GM21515 (cell line): ENCODE results near the gene RTN3.
"Not testable (repeated sequence)": the region's sequence is repeated elsewhere in the genome, so short reads cannot be mapped to it uniquely, and the experiment has no call there.

Experiments used
- ATAC-seq: cut with Tn5 transposase; IDR thresholded peaks from one replicate; pipeline ENCODE4 v1.9.1; 2021; ENCODE audit not compliant: unreplicated experiment

Gene RTN3

GRCh38 chr11:63680834-63681320, 423 bp upstream of the RTN3 start:
- peak; percentile 6 for ATAC-seq

DNA sequence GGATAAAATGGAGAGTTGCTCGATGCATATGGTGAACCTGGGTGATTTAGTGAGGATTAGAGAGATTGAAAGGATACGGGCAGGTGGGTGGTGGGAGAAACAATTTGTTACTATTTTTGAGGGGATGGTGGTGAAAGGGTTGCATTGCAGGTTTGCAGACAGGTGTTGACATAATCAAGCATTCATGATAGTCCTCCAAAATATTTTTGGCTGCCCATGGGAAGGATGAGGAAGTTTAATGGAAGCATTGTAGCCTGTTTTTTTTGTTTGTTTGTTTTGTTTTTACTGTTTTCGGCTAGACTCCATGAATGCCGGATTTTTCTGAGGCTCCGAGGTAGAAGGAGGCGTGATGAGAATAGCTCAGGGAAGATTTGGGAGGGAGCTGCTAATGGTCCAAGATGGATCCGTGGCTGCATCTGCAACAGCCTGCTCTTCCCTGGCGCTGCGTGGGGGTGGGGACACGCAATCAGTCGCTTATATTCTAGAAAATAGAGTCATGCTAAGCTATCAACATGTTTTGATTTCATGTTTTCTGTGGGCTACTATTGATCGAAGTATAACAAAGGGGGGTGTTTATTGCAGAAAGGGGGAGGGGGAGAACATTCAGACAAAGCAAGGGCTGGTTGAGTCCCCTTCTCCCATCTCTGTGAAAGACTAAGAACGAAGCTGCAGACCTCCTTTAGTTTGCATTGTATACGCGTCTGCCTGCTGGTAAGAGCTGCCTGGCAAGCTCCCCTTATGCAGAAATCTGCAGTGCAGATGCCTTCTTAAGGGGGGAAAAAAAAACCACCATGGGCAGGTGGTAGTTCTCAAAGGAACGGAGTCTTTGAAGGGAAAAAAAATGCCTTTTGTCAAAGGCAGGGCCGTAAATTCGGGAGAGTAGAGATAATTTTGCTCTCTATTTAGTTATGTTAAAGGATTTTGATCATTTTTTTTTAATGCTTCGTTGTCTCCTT, 1.0 kb downstream of the RTN3 start:
- peak; percentile 2 for ATAC-seq

GRCh38 chr11:63683133-63683991, 2.1 kb downstream of the RTN3 start:
- no peak for ATAC-seq

DNA sequence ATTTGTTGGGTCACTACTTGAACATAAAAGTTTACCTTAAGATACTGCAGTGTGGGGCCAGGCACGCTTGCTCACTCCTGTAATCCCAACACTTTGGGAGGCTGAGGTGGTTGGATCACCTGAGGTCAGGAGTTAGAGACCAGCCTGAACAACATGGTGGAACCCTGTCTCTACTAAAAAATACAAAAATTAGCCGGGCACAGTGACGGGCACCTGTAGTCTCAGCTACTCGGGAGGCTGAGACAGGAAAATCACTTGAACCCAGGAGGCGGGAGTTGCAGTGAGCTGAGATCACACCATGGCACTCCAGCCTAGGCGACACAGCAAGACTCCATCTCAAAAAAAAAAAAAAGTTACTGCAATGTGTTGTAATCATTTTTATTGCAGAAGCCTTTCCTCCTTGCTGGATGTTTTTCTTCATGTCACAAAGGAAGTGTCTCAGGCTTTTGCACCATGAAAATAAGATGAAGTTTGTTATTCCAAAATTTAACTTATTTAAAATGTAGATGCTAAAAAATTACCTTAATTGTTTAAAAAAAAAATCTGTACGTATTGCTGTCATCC, 3.9 kb downstream of the RTN3 start:
- ATAC-seq: not testable (repeated sequence)

DNA sequence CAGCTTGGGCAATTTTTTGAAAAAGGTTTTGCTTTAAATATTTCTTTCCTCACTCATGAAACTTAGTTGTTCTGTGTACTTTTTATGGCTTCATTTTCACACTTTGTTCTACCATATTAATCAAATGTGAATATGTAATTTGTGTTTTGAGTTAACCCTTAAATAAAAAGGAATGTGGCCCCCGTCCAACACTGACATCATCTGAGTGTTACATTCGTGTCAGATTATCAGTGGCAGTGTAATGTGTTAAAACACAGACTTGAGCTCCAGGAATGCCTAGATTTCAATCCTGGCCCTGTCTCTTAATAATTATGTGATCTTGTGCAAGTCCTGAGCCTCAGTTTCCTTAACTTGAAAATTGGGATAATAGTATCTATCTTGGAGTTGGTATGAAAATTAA, 5.6 kb downstream of the RTN3 start:
- ATAC-seq: no peak

DNA sequence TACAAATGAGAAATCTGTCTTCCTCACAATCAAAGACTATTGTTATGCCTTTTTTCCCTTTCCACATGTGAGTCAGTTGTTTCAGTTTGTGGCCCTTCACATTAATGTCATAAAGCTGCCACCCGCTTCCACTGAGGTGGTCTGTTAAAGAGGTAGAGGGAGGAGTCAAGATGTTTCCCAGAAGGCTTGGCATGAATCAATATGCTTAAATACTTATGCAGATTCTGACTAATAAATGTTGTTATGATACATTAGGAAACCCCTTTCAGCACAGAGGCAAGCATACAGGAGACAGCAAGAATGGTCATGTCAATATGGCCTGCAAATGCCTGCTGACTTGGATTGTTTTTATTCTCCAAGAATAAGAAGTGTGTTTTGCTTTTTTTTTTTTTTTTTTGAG, 6.5 kb downstream of the RTN3 start:
- ATAC-seq: no peak

DNA sequence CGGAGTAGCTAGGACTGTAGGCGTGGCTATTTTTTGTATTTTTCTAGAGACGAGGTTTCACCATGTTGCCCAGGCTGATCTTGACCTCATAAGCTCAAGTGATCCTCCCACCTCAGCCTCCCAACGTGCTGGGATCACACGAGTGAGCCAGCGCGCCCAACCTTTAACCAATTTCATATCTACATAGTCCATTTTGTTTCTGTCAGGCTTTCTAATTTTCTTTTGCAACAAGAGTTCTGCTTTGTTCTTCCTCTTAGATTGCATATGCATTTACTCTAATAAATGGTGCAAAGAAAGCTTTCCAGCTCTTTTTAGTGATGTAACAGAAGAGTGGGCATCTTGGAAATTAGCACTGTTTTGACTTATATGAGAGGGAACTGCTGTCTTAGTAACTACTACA, 13.3 kb downstream of the RTN3 start:
- ATAC-seq: no peak

- ATAC-seq: no peak
These were observed 17.9 kb downstream of the RTN3 start for GRCh38 chr11:63698976-63699733.

DNA sequence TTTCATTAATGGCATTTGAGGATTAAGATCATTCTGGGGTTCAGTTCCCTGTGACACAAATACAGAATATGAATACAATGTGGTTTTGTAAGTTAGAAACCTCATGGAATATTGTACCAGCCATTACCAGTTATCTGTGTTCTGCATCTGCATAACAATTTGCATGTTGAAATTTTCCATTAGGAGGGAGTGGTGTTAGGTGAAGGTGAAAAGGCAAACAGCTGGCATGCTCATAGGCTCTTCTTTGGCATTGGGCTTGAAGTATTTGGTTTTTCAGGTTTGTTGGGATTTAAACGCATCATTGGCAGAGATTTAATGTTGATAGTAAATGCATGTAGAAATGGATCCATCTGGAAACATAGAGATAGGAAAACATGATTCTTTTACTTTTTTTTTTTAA, 18.6 kb downstream of the RTN3 start:
- no peak for ATAC-seq

DNA sequence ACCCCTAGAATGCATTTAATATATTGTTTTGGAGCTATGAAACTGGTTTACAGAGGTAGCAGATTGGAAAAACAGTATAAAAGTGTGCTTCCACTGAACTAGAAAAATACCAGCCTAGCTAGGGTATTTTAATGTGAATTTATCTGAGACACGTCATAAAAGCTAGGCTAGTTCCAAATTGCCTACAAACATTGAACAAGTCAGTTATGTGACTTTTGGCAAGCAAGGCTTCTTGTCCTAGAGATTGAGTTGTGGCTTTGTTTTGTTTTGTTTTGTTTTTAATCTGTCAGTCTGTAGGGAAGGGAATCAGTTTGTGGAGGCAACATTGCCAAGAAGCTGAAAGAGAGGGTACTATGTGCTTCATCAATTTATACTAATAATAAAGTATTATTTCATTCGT, 24.2 kb downstream of the RTN3 start:
- ATAC-seq: no peak

GRCh38 chr11:63708764-63709163, 27.5 kb downstream of the RTN3 start:
- no peak for ATAC-seq

- no peak for ATAC-seq
These were observed 28.1 kb downstream of the RTN3 start for GRCh38 chr11:63709336-63709884.

GRCh38 chr11:63710476-63711217, 29.3 kb downstream of the RTN3 start:
- no peak for ATAC-seq

DNA sequence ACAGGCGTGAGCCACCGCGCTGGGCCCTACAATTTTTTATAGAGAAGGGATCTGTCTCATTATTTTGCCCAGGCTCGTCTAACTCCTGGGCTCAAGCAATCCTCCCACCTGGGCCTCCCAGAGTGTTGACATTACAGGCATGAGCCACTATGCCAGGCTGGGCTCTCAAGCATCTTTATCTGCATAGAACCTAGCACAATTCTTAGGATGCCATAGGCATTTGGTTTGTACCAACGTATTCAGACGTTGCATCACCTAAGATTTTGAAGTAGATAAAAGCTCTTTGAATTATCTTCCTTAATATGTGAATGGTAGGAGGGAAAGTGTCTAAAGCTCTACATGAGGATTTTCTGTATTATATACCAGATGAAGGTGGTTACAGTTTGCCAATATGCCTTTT, 30.5 kb downstream of the RTN3 start:
- ATAC-seq: no peak

DNA sequence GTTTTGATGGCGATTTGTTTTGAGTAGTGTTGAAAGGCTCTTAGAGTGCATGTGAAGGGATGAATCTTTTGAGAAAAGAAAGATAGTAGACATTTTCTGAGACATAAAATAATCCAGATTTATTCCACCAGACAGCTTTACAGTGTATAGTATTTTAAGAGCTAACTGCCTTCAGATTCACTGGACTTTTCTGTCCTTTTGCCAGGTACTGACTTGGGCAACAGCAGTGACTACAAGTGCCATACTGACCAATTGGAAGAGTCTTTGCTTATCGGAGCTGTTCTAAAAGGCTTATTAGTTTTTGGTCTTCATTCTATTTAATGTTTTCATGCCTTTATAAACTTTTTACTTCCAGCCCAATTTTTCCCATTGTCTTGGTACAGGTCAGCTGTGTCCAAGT, 32.5 kb downstream of the RTN3 start:
- ATAC-seq: no peak

- no peak for ATAC-seq
These were observed 34.7 kb downstream of the RTN3 start for GRCh38 chr11:63716046-63716445.

DNA sequence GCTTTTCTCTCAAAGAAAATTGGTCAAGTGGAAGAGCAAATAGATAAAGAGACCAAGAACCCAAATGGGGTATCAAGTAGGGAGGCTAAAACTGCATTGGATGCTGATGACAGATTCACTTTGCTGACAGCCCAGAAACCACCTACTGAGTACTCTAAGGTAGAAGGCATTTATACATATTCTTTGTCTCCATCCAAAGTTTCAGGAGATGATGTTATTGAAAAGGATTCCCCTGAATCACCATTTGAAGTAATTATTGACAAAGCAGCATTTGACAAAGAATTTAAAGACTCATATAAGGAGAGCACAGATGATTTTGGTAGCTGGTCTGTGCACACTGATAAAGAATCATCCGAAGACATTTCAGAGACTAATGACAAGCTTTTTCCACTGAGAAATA, 37.7 kb downstream of the RTN3 start:
- no peak for ATAC-seq

GRCh38 chr11:63719987-63720386, 38.7 kb downstream of the RTN3 start:
- no peak for ATAC-seq

DNA sequence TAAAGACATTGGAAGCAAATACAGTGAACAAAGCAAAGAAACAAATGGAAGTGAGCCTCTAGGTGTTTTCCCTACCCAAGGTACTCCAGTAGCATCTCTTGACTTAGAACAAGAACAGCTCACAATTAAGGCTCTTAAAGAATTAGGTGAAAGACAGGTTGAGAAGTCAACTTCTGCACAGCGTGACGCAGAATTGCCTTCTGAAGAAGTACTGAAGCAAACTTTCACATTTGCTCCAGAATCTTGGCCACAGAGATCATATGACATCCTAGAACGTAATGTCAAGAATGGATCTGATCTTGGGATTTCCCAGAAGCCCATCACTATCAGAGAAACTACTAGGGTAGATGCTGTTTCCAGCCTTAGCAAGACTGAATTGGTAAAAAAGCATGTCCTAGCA, 39.3 kb downstream of the RTN3 start:
- no peak for ATAC-seq

GRCh38 chr11:63729326-63729725, 48.0 kb downstream of the RTN3 start:
- no peak for ATAC-seq
